K562 (cell line): ENCODE results near the gene PRKG1.

Source experiments
- ARNT ChIP-seq, 2 experiments: fragments of 450-650 bp; IDR thresholded peaks; 2 replicates each; pipeline ENCODE4 v1.6.1; 2016; ENCODE audit warnings: mild to moderate bottlenecking in 1 of 2
- CEBPB ChIP-seq: fragments of 450-650 bp; IDR thresholded peaks from 2 replicates; pipeline ENCODE4 v1.6.1; 2016; ENCODE audit warnings: missing genetic modification characterization, missing compliant biosample characterization
- CREB5 ChIP-seq: fragments of 250-450 bp; sonication (Bioruptor Pico); IDR thresholded peaks from 2 replicates; pipeline ENCODE4 v1.5.0; 2020; ENCODE audit warnings: mild to moderate bottlenecking
- EWSR1 ChIP-seq: fragments of 450-650 bp; IDR thresholded peaks from 2 replicates; pipeline ENCODE4 v1.6.1; 2018; ENCODE audit warnings: borderline replicate concordance, mild to moderate bottlenecking, low read depth, moderate library complexity; ENCODE audit not compliant: partially characterized antibody
- GABPA ChIP-seq: fragments of 200-800 bp; sonication (Bioruptor generic); conservative IDR thresholded peaks from 2 replicates; pipeline ENCODE4 v1.6.1; 2016; ENCODE audit warnings: low read depth, missing genetic modification characterization, missing compliant biosample characterization
- GTF2F1 ChIP-seq: IDR thresholded peaks from 2 replicates; pipeline ENCODE4 v1.6.1; 2011; ENCODE audit warnings: low read depth, low read length, improper control_type of control experiment
- HNRNPH1 ChIP-seq: fragments of 200-400 bp; formaldehyde crosslinking; optimal IDR thresholded peaks from 2 replicates; pipeline ENCODE3; 2017; ENCODE audit warnings: low read depth, mild to moderate bottlenecking, low read length, moderate library complexity
- POLR2A ChIP-seq: fragments of 450-650 bp; conservative IDR thresholded peaks from 2 replicates; pipeline ENCODE4 v1.6.1; 2016
- ZC3H4 ChIP-seq: sonication (generic); formaldehyde crosslinking; IDR thresholded peaks from 2 replicates; pipeline ENCODE4 v1.9.0; 2021; ENCODE audit warnings: missing genetic modification reagents, borderline replicate concordance
- ZNF384 ChIP-seq: IDR thresholded peaks from 2 replicates; pipeline ENCODE4 v1.6.1; 2012; ENCODE audit warnings: low read depth, low read length, improper control_type of control experiment
- TF ChIP-seq, protein P1 (sequence below), 3 experiments: IDR thresholded peaks in 2 of 3; conservative IDR thresholded peaks in 1 of 3; 2 replicates each; pipeline ENCODE4 v1.5.1; 2011 to 2012; ENCODE audit warnings: low read length in 3 of 3, mild to moderate bottlenecking in 3 of 3, control low read depth in 2 of 3, improper control_type of control experiment in 1 of 3, inconsistent platforms in 1 of 3, low read depth in 1 of 3, mixed read lengths in 1 of 3, moderate library complexity in 1 of 3; ENCODE audit not compliant: insufficient read depth in 2 of 3

DNA sequence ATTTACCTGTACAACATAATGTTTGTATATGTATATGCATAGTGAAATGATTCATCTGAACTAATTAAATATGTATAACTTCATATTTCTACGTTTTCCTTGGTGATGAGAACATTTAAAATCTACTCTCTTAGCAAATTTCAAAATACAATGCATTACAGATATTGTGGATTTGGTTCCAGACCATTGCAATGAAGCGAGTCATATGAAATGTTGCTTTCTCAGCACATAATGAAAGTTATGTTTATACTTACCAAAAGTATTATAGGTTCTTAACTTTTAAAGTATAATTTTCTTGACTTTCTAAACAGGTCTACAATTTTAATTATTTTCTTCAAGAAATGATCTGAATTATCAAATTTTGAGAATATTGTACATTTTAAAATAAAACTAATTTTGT is 435.9 kb downstream of the PRKG1 start:
- no peak for TF ChIP-seq ARNT (IDR thresholded peaks at IDR 0.05)
- no peak for TF ChIP-seq HNRNPH1
- TF ChIP-seq CREB5 = no peak
- TF ChIP-seq, protein P1, sequence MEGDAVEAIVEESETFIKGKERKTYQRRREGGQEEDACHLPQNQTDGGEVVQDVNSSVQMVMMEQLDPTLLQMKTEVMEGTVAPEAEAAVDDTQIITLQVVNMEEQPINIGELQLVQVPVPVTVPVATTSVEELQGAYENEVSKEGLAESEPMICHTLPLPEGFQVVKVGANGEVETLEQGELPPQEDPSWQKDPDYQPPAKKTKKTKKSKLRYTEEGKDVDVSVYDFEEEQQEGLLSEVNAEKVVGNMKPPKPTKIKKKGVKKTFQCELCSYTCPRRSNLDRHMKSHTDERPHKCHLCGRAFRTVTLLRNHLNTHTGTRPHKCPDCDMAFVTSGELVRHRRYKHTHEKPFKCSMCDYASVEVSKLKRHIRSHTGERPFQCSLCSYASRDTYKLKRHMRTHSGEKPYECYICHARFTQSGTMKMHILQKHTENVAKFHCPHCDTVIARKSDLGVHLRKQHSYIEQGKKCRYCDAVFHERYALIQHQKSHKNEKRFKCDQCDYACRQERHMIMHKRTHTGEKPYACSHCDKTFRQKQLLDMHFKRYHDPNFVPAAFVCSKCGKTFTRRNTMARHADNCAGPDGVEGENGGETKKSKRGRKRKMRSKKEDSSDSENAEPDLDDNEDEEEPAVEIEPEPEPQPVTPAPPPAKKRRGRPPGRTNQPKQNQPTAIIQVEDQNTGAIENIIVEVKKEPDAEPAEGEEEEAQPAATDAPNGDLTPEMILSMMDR (IDR thresholded peaks at IDR 0.05 in 2 of 3, conservative IDR thresholded peaks at IDR 0.05 in 1 of 3; ENCODE audit: insufficient read depth in 2 of 3, low read depth in 1 of 3, low read length in 3 of 3) = no peak
- TF ChIP-seq GABPA (tag) = no peak
- no peak for TF ChIP-seq POLR2A
- TF ChIP-seq ZNF384 = no peak
- TF ChIP-seq ZC3H4 (CRISPR knock-in tag) = no peak
- TF ChIP-seq GTF2F1 = no peak
- TF ChIP-seq EWSR1 = no peak
- TF ChIP-seq CEBPB (tag) = no peak
